Mucosa of descending colon (tissue), 3 donors: ENCODE data around the gene CD9. TPM values are rescaled to one million over a fixed set of nuclear protein-coding genes. Genes with fewer than 3 reads are reported as not detected.

Source experiments
- ATAC-seq: fragments of 200-7000 bp; cut with Tn5 transposase; one replicate; pipeline ENCODE4 v1.9.1; 2020; ENCODE audit warnings: mild to moderate bottlenecking, moderate library complexity
- DNase-seq, 3 donors: peaks; one replicate each; pipeline ENCODE4 v3.0.0-alpha.2; 2020
- H3K36me3 ChIP-seq: fragments of 200-600 bp; one replicate; pipeline ENCODE4 v1.8.0; 2021; ENCODE audit warnings: low read depth, mild to moderate bottlenecking
- H3K4me1 ChIP-seq: fragments of 200-600 bp; one replicate; pipeline ENCODE4 v1.8.0; 2021; ENCODE audit warnings: low read depth, mild to moderate bottlenecking
- H3K4me3 ChIP-seq: fragments of 200-600 bp; one replicate; pipeline ENCODE4 v1.8.0; 2021; ENCODE audit warnings: mild to moderate bottlenecking
- H3K9me3 ChIP-seq: fragments of 200-600 bp; one replicate; pipeline ENCODE4 v1.8.0; 2021; ENCODE audit warnings: mild to moderate bottlenecking
- intact Hi-C, 2 donors: fragments of 100-400 bp; cut with DNase I in 1 of 2; cut with micrococcal nuclease in 1 of 2; formaldehyde crosslinking; loops; one replicate each; pipeline versions ENCODE4 v1.11.0 to v1.11.1; 2022; cut with DNase I, micrococcal nuclease
- total RNA-seq, 3 donors: library from RNA; stranded (reverse); fragmentation: NEBNext Ultra II Directional in 2 of 3; extraction: Animal tissue kit (Norgen Biotek cat#: 25700) in 2 of 3; gene quantifications; one replicate each; pipeline versions ENCODE4 v1.2.1 to v1.2.4, GENCODE V29; 2021 to 2023
- TF ChIP-seq, protein P1 (sequence below): fragments of 200-600 bp; IDR thresholded peaks from one replicate; pipeline ENCODE4 v1.8.0; 2022; ENCODE audit warnings: antibody characterized with exemption, mild to moderate bottlenecking
- donor health status: DM: no; HTN: no; CAD: no; lungs with moderate emphysema.
- donor health status: DM: no; HTN: no; CAD: no.
- donor health status: DM: no; HTN: yes; CAD: no.

Gene CD9
- total RNA-seq, 3 donors from 2014 or later: 452 to 723 (median 672) TPM

DNA sequence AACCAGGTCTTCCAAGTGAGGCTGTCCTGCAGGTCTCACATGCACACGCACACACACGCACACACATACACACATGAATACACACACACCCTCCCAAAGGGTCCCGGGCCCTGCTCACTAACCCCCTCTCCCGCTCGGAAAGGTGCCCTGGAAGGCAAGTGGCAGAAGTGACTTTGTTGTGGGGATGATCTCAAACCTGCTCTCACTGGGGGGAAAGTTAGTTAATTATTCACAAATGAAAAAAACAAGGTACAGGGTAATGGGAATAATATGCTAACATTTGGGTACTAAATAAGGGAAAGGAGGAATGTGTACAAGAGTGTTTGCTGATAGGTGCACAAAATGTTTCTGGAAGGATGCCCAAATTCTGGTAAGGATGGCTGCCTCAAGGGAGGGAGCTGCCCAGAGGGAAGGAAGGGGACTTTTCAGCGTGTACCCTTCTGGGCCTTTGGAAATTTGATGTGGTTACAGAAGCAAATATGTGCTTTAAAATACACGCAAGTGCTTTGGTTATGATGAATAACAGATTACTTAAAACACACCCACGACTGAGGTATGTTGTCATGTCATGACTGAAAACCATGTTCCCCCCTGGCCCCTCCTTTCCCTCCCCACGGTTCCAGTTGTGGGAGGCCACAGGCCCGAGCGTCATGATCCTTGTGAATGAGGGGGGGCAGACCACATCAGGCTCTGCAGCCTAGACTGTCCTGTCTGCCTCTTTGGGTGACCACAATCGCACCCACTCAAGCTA, 66.9 kb downstream of the CD9 start:
- no peak for ATAC-seq
- intact Hi-C loops: no loop called here
- TF ChIP-seq, protein P1, sequence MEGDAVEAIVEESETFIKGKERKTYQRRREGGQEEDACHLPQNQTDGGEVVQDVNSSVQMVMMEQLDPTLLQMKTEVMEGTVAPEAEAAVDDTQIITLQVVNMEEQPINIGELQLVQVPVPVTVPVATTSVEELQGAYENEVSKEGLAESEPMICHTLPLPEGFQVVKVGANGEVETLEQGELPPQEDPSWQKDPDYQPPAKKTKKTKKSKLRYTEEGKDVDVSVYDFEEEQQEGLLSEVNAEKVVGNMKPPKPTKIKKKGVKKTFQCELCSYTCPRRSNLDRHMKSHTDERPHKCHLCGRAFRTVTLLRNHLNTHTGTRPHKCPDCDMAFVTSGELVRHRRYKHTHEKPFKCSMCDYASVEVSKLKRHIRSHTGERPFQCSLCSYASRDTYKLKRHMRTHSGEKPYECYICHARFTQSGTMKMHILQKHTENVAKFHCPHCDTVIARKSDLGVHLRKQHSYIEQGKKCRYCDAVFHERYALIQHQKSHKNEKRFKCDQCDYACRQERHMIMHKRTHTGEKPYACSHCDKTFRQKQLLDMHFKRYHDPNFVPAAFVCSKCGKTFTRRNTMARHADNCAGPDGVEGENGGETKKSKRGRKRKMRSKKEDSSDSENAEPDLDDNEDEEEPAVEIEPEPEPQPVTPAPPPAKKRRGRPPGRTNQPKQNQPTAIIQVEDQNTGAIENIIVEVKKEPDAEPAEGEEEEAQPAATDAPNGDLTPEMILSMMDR: no peak
- no peak overlapping the region for H3K4me3 ChIP-seq
- no peaks in the 10 kb centered on the region for H3K36me3 ChIP-seq
- H3K4me1 ChIP-seq: peaks cover under 1% of the 10 kb centered on the region
- no peaks in the 10 kb centered on the region for H3K9me3 ChIP-seq
- no peak for DNase-seq

DNA sequence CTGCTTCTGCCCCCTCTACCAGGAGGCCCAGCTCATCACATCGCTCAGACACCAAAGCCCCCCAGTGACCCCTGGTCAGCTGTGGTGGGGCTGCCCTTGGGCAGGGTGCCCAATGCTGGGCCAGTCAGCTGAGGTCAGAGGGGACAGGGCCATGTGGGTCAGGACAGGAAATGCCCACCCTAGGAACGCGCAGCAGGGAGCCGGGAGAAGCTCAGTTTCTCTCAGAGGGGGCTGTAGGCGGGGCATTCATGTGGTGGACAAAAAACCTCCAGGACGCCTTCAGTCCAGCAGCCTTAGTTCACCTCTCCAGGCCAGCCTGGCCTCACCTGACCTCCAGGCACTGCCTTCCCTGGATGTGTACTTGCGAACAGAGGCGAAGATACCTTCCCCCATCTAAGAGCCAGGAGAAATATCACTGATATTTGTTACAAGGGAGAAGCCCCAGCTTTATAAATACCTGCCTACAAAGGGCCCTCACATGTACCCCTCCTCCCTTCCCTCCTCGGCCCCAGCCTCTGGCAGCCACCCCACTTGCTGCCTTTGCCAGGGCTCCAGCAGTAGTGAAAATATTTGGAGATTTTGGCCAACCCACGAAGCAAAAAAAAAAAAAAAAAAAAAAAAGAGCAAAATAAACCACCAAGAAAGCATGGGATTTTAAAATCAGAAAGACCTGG, 68.4 kb downstream of the CD9 start:
- peaks cover 6% of the 10 kb centered on the region for H3K4me1 ChIP-seq
- no peak for ATAC-seq
- H3K9me3 ChIP-seq: no peaks in the 10 kb centered on the region
- no peaks in the 10 kb centered on the region for H3K36me3 ChIP-seq
- intact Hi-C loops: no loop called here
- H3K4me3 ChIP-seq: no peak overlapping the region
- no peak for DNase-seq
- TF ChIP-seq, protein P1: no peak

DNA sequence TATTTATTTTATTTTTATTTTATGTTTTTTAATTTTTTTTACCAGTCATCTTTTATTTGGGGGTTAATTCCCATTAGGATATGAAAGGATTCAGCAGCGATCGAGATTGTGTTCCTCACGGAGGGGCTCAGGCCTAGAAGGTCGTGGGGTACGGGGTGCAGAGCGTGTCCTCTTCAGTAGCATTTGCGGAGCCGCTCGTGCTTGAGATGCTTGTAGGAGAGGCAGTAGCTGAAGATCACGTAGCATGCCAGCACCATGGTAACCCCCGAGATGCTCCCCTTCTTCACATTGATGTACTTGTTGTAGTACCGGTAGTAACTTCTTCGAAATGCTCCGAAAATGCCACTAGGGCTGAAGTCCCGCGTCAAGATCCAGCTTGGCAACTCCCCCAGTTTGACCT, 69.8 kb downstream of the CD9 start:
- DNase-seq: no peak
- H3K9me3 ChIP-seq: no peaks in the 10 kb centered on the region
- TF ChIP-seq, protein P1: no peak
- H3K36me3 ChIP-seq: no peaks in the 10 kb centered on the region
- no peak overlapping the region for H3K4me3 ChIP-seq
- intact Hi-C loops: no loop called here
- H3K4me1 ChIP-seq: peaks cover 6% of the 10 kb centered on the region
- ATAC-seq: no peak

DNA sequence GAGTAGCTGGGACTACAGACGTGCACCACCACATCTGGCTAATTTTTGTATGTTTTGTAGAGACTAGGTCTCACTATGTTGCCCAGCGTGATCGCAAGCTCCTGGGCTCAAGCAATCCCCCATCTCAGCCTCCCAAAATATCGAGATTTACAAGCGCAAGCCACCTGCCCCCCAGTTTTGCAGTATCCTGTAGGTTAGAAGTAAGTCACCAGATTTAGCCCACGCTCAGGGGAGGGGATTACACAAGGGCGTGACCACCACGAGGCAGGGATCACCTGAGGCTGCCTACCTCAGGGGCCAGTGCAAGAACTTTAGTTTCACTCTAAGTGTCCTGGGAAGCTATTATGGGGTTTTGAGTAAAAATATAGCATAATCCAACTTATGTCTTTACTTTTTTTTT, 71.1 kb downstream of the CD9 start:
- intact Hi-C loops: no loop called here
- H3K4me3 ChIP-seq: no peak overlapping the region
- H3K4me1 ChIP-seq: peaks cover 6% of the 10 kb centered on the region
- ATAC-seq: no peak
- no peak for DNase-seq
- TF ChIP-seq, protein P1: no peak
- no peaks in the 10 kb centered on the region for H3K9me3 ChIP-seq
- H3K36me3 ChIP-seq: no peaks in the 10 kb centered on the region

DNA sequence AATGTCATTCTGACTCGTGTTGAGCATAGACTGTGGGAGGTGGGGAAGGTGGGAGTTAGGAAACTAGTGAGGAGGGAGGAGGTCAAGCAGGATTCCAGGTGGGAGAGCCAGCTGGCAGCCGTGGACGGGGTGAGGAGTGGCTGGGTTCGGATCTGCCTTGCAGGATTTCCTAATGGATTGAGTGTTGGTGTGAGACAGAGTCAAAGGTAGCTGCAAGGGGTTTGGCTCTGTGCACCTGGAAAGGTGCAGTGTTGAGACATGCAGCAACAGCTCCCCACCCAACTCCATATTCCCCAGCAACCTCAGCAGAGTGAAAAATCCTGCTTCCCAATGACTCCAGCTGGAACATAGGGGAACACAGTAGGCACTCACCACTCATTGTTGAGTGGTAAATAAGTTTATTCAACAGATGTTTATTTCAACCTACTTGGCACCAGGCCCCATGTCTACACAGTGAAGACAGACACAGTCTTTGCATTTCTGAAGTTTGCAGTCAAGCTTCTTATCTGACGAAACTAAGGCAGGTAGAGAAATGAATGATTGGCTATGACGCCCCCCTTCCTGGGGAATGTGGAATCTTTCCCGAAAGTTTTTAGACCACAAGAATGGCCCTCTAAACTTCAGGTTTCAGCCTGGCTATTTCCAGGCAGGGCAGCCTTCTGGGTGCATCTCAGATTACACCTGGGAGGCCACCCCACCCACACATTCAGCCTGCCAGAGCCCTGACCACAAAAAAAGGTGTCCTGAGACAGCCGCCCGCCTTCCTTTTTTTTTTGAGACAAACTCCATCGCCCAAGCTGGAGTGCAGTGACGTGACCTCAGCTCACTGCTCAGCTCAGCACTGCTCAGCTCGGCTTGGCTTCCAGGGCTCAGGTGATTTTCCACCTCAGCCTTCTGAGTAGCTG, 72.4 kb downstream of the CD9 start:
- ATAC-seq (no peak), DNase-seq (peak in 1 of 3 donors; percentile 14)
- intact Hi-C loops: no loop called here

More for the DNA sequence above, 72.4 kb downstream of the CD9 start:
- Histone ChIP-seq H3K36me3 (no peaks in the 10 kb centered on the region), H3K4me3 (no peak overlapping the region), H3K4me1 (peaks cover 12% of the 10 kb centered on the region), H3K9me3 (no peaks in the 10 kb centered on the region)
- TF ChIP-seq, protein P1: no peak
